Measurements from ENCODE around the gene TLK2.
"Not testable (repeated sequence)": the region's sequence is repeated elsewhere in the genome, so short reads cannot be mapped to it uniquely, and the experiment has no call there.

The TLK2 gene

GRCh38 chr17:62510247-62510819 is 31.7 kb downstream of the TLK2 start:
- DNase-seq (ENCODE audit: low spot score in 2 of 2); H3K4me3 Mint-ChIP-seq; H3K9me3 Mint-ChIP-seq: not testable (repeated sequence)
- H3K36me3 Mint-ChIP-seq: peaks cover 24% of the 10 kb centered on the region
- peaks cover 41% of the 10 kb centered on the region for H3K4me1 Mint-ChIP-seq
- peak; percentile 84 for ATAC-seq
- H3K27ac Mint-ChIP-seq: peak overlapping the region; percentile 45

DNA sequence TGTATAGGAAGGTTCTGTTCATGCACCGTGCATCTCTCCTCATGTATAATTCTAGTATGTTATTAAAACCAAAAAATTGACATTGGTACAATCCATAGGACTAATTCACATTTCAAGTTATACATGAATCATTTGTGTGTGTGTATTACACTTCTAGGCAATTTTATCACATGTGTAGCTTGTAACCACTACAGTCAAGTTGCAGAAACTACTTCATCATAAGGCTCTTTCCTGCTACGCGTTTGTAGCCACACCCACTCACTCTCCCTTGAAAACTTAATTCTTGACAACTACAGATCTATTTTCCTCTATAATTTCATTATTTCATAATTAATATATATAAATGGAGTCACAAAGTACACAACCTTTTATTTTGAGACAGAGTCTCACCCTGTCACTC is 32.4 kb downstream of the TLK2 start:
- H3K9me3 Mint-ChIP-seq; H3K4me3 Mint-ChIP-seq; DNase-seq (ENCODE audit: low spot score in 2 of 2): not testable (repeated sequence)
- peak; percentile 47 for ATAC-seq
- peaks cover 34% of the 10 kb centered on the region for H3K4me1 Mint-ChIP-seq
- H3K36me3 Mint-ChIP-seq: peaks cover 20% of the 10 kb centered on the region
- H3K27ac Mint-ChIP-seq: peak overlapping the region; percentile 45

DNA sequence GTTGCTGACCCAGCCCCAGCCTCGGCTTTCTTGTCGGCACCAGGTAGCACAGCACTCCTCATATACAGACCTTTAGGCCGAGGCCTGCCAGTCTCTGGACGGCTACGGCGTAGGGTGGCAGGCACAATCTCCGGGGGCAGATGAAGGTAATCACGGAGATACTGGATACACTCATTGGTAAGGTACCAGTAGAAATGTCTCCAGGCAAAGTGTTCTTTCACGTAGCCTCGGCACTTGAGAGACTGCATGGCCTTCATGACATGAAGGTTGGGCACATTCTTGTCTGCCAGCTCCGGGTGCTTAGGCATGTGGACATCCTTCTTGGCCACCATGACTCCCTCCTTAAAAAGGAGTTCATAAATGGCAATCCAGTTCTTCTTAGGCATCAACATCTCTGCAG is 37.8 kb downstream of the TLK2 start:
- not testable (repeated sequence) for H3K4me3 Mint-ChIP-seq; H3K4me1 Mint-ChIP-seq; H3K9me3 Mint-ChIP-seq; H3K27ac Mint-ChIP-seq; DNase-seq (ENCODE audit: low spot score in 2 of 2); ATAC-seq
- peaks cover 25% of the 10 kb centered on the region for H3K36me3 Mint-ChIP-seq

- not testable (repeated sequence) for DNase-seq (ENCODE audit: low spot score in 2 of 2); ATAC-seq; H3K4me1 Mint-ChIP-seq; H3K27ac Mint-ChIP-seq; H3K4me3 Mint-ChIP-seq; H3K9me3 Mint-ChIP-seq
- peaks cover 47% of the 10 kb centered on the region for H3K36me3 Mint-ChIP-seq
These were observed 42.7 kb downstream of the TLK2 start for GRCh38 chr17:62521295-62521694.

GRCh38 chr17:62524077-62524476 is 45.5 kb downstream of the TLK2 start:
- H3K4me1 Mint-ChIP-seq; H3K9me3 Mint-ChIP-seq; H3K4me3 Mint-ChIP-seq; H3K27ac Mint-ChIP-seq; ATAC-seq; DNase-seq (ENCODE audit: low spot score in 2 of 2): not testable (repeated sequence)
- peaks cover 72% of the 10 kb centered on the region for H3K36me3 Mint-ChIP-seq

DNA sequence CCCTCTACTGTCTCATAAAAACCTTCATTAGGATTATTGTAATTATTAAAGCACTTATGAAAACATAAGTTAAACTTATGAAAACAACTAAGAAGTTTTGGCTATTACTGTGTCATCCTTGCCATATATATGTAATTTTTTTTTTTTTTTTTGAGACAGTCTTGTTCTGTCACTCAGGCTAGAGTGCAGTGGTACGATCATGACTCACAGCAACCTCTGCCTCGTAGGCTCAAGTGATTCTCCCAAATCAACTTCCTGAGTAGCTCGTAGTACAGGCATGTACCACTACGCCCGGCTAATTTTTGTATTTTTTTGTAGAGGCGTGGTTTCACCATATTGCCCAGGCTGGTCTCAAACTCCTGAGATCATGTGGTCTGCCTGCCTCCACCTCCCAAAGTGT is 46.7 kb downstream of the TLK2 start:
- not testable (repeated sequence) for DNase-seq (ENCODE audit: low spot score in 2 of 2); H3K4me3 Mint-ChIP-seq; H3K27ac Mint-ChIP-seq; H3K9me3 Mint-ChIP-seq
- peak; percentile 34 for ATAC-seq
- Mint-ChIP-seq H3K4me1 (peaks cover 12% of the 10 kb centered on the region), H3K36me3 (peaks cover 78% of the 10 kb centered on the region)

DNA sequence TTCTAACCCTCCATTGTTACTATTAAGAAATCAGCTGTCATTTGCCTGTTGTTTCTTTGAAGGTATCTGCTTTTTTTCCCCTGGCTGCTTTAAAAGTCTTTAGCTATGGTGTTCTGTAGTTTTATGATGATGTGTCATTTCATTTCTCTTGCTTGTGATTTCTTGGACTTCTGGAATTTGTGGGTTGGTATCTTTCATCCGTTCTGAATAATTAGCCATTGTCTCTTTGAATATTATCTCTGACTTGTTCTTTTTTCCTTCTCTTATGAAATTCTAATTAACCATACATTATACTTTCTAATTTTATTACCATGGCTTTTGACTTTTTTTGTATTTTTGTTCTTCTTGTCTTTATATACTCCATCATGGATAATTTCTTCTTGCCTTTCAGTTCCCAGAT is 52.3 kb downstream of the TLK2 start:
- not testable (repeated sequence) for H3K9me3 Mint-ChIP-seq; H3K27ac Mint-ChIP-seq; DNase-seq (ENCODE audit: low spot score in 2 of 2); H3K4me3 Mint-ChIP-seq; ATAC-seq
- Mint-ChIP-seq H3K36me3 (peaks cover 82% of the 10 kb centered on the region), H3K4me1 (peaks cover 24% of the 10 kb centered on the region)

DNA sequence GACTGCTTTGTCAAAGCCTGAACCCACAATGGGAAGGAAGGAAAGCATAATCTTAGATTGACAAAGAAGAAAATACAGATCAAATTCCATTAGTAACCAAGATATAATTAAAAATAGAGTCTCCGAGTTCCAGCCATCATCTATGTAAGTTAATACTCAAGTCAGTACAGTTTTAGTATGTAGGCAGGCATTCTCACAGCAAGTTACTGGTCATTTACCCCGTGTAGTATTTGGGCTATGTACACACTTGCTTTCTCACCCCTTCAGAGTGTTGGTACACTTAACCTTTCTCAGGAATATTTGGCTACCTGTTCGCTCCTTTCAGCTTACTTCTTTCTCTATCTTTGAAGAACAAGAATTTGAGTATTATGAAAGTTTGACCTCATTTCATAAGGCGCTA is 57.9 kb downstream of the TLK2 start:
- not testable (repeated sequence) for H3K4me3 Mint-ChIP-seq; H3K27ac Mint-ChIP-seq; ATAC-seq; H3K9me3 Mint-ChIP-seq; DNase-seq (ENCODE audit: low spot score in 2 of 2)
- peaks cover 14% of the 10 kb centered on the region for H3K4me1 Mint-ChIP-seq
- peaks cover 91% of the 10 kb centered on the region for H3K36me3 Mint-ChIP-seq

DNA sequence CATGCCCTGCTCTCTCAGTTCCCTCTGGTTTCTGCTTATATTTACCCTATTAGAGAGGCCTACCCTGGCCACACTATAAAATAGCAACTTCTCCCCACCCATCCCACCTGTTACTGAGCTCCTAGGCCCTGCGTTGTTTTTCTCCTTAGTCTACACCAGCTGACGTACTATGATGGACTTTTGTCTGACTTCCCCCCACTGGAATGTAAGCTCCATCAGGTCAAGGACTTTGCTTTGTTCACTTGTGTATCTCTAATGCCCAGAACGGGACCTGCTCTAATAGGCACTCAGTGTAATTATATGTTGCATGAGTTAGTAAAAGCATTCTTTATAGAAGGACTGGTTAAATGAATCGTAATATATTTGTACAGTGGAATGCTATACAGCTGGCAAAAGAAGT is 62.4 kb downstream of the TLK2 start:
- not testable (repeated sequence) for H3K9me3 Mint-ChIP-seq; DNase-seq (ENCODE audit: low spot score in 2 of 2); H3K27ac Mint-ChIP-seq; H3K4me3 Mint-ChIP-seq; H3K4me1 Mint-ChIP-seq; ATAC-seq
- peaks cover 85% of the 10 kb centered on the region for H3K36me3 Mint-ChIP-seq

- not testable (repeated sequence) for H3K9me3 Mint-ChIP-seq; H3K27ac Mint-ChIP-seq; H3K4me3 Mint-ChIP-seq; DNase-seq (ENCODE audit: low spot score in 2 of 2); H3K4me1 Mint-ChIP-seq; ATAC-seq
- peaks cover 76% of the 10 kb centered on the region for H3K36me3 Mint-ChIP-seq
These were observed 64.7 kb downstream of the TLK2 start for GRCh38 chr17:62543278-62543775.

GRCh38 chr17:62546066-62546465 is 67.4 kb downstream of the TLK2 start:
- not testable (repeated sequence) for H3K27ac Mint-ChIP-seq, H3K9me3 Mint-ChIP-seq

GRCh38 chr17:62552851-62553659 is 74.4 kb downstream of the TLK2 start:
- H3K4me3 Mint-ChIP-seq: peak overlapping the region; percentile 52
- ATAC-seq (peak; percentile 90), DNase-seq (ENCODE audit: low spot score in 2 of 2) (peak; percentile 17 to 54)
- H3K4me1 Mint-ChIP-seq, H3K9me3 Mint-ChIP-seq: not testable (repeated sequence)
- peaks cover 53% of the 10 kb centered on the region for H3K36me3 Mint-ChIP-seq
- H3K27ac Mint-ChIP-seq: peak overlapping the region; percentile 82

More at GRCh38 chr17:62546066-62546465, 67.4 kb downstream of the TLK2 start:
- not testable (repeated sequence) for ATAC-seq; H3K4me1 Mint-ChIP-seq; DNase-seq (ENCODE audit: low spot score in 2 of 2); H3K4me3 Mint-ChIP-seq
- H3K36me3 Mint-ChIP-seq: peaks cover 63% of the 10 kb centered on the region

DNA sequence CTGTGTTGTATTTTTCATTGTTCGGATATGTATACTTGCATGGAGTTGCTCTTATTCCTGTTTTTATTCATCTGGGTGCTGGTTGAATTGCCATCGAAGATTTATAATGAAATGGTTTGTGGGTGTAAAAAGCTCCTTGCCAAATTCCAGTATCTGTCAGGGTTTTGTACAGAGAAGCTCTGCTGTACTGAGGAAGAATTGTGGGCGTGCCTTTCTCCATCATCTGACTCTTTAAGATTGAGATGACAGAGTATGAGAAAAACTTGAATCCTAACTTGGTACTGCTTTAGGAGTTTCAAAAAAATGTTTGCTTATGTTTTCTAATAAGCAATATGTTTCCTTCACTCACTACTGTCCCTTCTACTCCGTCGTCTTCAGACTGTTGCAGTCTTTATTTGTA is 78.9 kb downstream of the TLK2 start:
- not testable (repeated sequence) for ATAC-seq; H3K4me1 Mint-ChIP-seq; H3K9me3 Mint-ChIP-seq; DNase-seq (ENCODE audit: low spot score in 2 of 2); H3K4me3 Mint-ChIP-seq
- peak overlapping the region; percentile 32 for H3K27ac Mint-ChIP-seq
- peaks cover 84% of the 10 kb centered on the region for H3K36me3 Mint-ChIP-seq

DNA sequence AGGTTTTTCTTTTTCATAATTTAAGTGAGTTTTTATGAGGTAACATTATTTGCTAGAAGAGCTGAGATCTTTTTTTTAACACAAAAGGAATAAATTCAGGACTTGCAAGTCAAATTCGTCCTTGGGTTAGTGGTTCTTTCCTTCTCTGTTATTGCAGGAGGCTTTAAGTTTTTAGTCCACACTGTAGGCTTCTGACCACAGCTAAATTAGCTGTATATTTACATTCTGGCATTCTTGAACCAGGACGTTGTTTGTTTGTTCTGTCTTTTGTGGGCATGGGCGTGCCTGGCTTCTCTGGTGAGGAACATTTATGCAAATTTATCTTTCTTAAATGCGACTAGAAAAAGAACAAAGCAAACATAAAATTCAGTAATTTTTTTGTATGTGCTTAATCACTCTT is 80.3 kb downstream of the TLK2 start:
- not testable (repeated sequence) for ATAC-seq; H3K9me3 Mint-ChIP-seq; H3K4me3 Mint-ChIP-seq; H3K4me1 Mint-ChIP-seq; DNase-seq (ENCODE audit: low spot score in 2 of 2); H3K27ac Mint-ChIP-seq
- H3K36me3 Mint-ChIP-seq: peaks cover 84% of the 10 kb centered on the region

GRCh38 chr17:62560971-62561370 is 82.3 kb downstream of the TLK2 start:
- ATAC-seq; H3K4me3 Mint-ChIP-seq; H3K27ac Mint-ChIP-seq; DNase-seq (ENCODE audit: low spot score in 2 of 2); H3K9me3 Mint-ChIP-seq: not testable (repeated sequence)
- Mint-ChIP-seq H3K4me1 (peaks cover 17% of the 10 kb centered on the region), H3K36me3 (peaks cover 95% of the 10 kb centered on the region)

GRCh38 chr17:62562656-62563055 is 84.0 kb downstream of the TLK2 start:
- Mint-ChIP-seq H3K4me1 (peaks cover 21% of the 10 kb centered on the region), H3K36me3 (peaks cover 95% of the 10 kb centered on the region), H3K27ac (no peak overlapping the region), H3K9me3 (no peaks in the 10 kb centered on the region), H3K4me3 (no peak overlapping the region)
- DNase-seq (ENCODE audit: low spot score in 2 of 2) (no peak), ATAC-seq (no peak)
